ENCODE results near the gene MRPL37. TPM values are rescaled to one million over a fixed set of nuclear protein-coding genes. Genes with fewer than 3 reads are reported as not detected.

MRPL37 gene
- total RNA-seq (ENCODE audit: low replicate concordance) = 25.7 and 47.0 TPM in 2 replicates

GRCh38 chr1:54199765-54200518 lies at the start of gene MRPL37, which contains the start of gene CYB5RL:
TSS of gene MRPL37 (plus strand) at chr1:54200167. CDS start at chr1:54200244, 77 bp downstream.
TSS of gene CYB5RL (minus strand) at chr1:54200030. CDS start at chr1:54195616, 4,414 bp downstream.

GRCh38 chr1:54152696-54153095 lies 47.3 kb upstream of the MRPL37 start, which contains the start of gene CDCP2:
TSS of gene CDCP2 (minus strand) at chr1:54153000. CDS start at chr1:54152922, 78 bp downstream.

Other genes starting within 250 kb of the MRPL37 start
- not detected in 2 replicates for gene LDLRAD1, start 182.0 kb upstream of the MRPL37 start, total RNA-seq (ENCODE audit: low replicate concordance)
- gene TMEM59, start 147.0 kb upstream of the MRPL37 start, total RNA-seq (ENCODE audit: low replicate concordance) = 312 and 606 TPM in 2 replicates
- gene TCEANC2, start 146.6 kb upstream of the MRPL37 start, total RNA-seq (ENCODE audit: low replicate concordance) = 2.6 and 4.4 TPM in 2 replicates
- gene CDCP2, start 47.2 kb upstream of the MRPL37 start, total RNA-seq (ENCODE audit: low replicate concordance) = not detected in 2 replicates
- 3.5 and 3.7 TPM in 2 replicates for gene CYB5RL, start 137 bp upstream of the MRPL37 start, total RNA-seq (ENCODE audit: low replicate concordance)
- 8.9 and 14.2 TPM in 2 replicates for gene SSBP3, start 206.2 kb downstream of the MRPL37 start, total RNA-seq (ENCODE audit: low replicate concordance)

Data from smooth muscle cell of the coronary artery (primary cell).